CD4-positive, alpha-beta T cell (primary cell): Measurements from ENCODE around the gene KIAA1671. TPM values are rescaled to one million over a fixed set of nuclear protein-coding genes. Genes with fewer than 3 reads are reported as not detected.

ENCODE experiments used
- ATAC-seq: fragments of 200-7000 bp; cut with Tn5 transposase; one replicate; pipeline ENCODE4 v1.10.0; 2022; ENCODE audit warnings: mild to moderate bottlenecking; ENCODE audit not compliant: poor library complexity
- CTCF ChIA-PET: fragments of 350-600 bp; sonication (Branson Sonifier 250); formaldehyde crosslinking; loops from one replicate; lab custom pipeline; 2021; ENCODE audit warnings: antibody characterized with exemption, inconsistent platforms; lab: Charles Lee
- POLR2A ChIA-PET: fragments of 350-600 bp; sonication (Branson Sonifier 250); formaldehyde crosslinking; loops from one replicate; lab custom pipeline; 2021; ENCODE audit warnings: antibody characterized with exemption, inconsistent platforms; lab: Charles Lee
- DNase-seq, 14 experiments: peaks; one replicate each; pipeline ENCODE4 v3.0.0-alpha.2; 2013 to 2020; ENCODE audit warnings: mixed read lengths in 2 of 14
- H3K27ac ChIP-seq, 2 donors: one replicate each; pipeline versions ENCODE4 v1.5.1 to v1.7.0; 2013; ENCODE audit warnings: low read length in 2 of 2, low read depth in 1 of 2, mild to moderate bottlenecking in 1 of 2
- H3K27me3 ChIP-seq, 2 experiments: 1 replicate in 1 of 2; 2 replicates in 1 of 2; pipeline versions ENCODE4 v1.6.1 to v1.7.0; 2013; ENCODE audit warnings: low read length in 2 of 2, control low read depth in 1 of 2, mild to moderate bottlenecking in 1 of 2, moderate library complexity in 1 of 2; ENCODE audit not compliant: insufficient read depth in 2 of 2, control insufficient read depth in 1 of 2
- H3K36me3 ChIP-seq: one replicate; pipeline ENCODE4 v1.6.1; 2013; ENCODE audit warnings: low read length, control low read depth; ENCODE audit not compliant: insufficient read depth
- H3K4me1 ChIP-seq: one replicate; pipeline ENCODE4 v1.6.1; 2013; ENCODE audit warnings: low read length, control low read depth; ENCODE audit not compliant: insufficient read depth
- H3K4me3 ChIP-seq: one replicate; pipeline ENCODE4 v1.5.1; 2013; ENCODE audit warnings: mild to moderate bottlenecking, low read length, moderate library complexity
- H3K9me3 ChIP-seq, 2 experiments: 1 replicate in 1 of 2; 2 replicates in 1 of 2; pipeline versions ENCODE4 v1.6.1 to v1.7.0; 2013; ENCODE audit warnings: low read length in 2 of 2, mild to moderate bottlenecking in 2 of 2, control low read depth in 1 of 2, moderate library complexity in 1 of 2; ENCODE audit not compliant: control insufficient read depth in 1 of 2, insufficient read depth in 1 of 2
- H3K27ac Mint-ChIP-seq: one replicate; pipeline ENCODE4 v1.8.0; 2020; ENCODE audit warnings: mixed read lengths
- H3K27me3 Mint-ChIP-seq: one replicate; pipeline ENCODE4 v1.8.0; 2021; ENCODE audit warnings: mixed read lengths
- H3K36me3 Mint-ChIP-seq: one replicate; pipeline ENCODE4 v1.8.0; 2021; ENCODE audit warnings: low read depth, mixed read lengths
- H3K4me1 Mint-ChIP-seq: one replicate; pipeline ENCODE4 v1.8.0; 2021; ENCODE audit warnings: low read depth, mixed read lengths
- H3K4me3 Mint-ChIP-seq: one replicate; pipeline ENCODE4 v1.8.0; 2020; ENCODE audit warnings: mild to moderate bottlenecking, mixed read lengths
- H3K9me3 Mint-ChIP-seq: one replicate; pipeline ENCODE4 v1.8.0; 2020; ENCODE audit warnings: mixed read lengths
- intact Hi-C, 2 experiments: fragments of 100-400 bp; cut with DNase I in 1 of 2; cut with micrococcal nuclease in 1 of 2; formaldehyde crosslinking; loops; one replicate each; pipeline versions ENCODE4 v1.15.1 to v1.9.0; 2023 to 2025; cut with DNase I, micrococcal nuclease
- total RNA-seq, 174 experiments: library from RNA in 2 of 174; stranded (reverse) in 2 of 174; gene quantifications; one replicate each; pipeline ENCODE4 v1.2.3 and lab custom pipeline; 2021 to 2026
- TF ChIP-seq, protein P1 (sequence below): fragments of 200-600 bp; IDR thresholded peaks from one replicate; pipeline ENCODE4 v1.8.0; 2022; ENCODE audit warnings: antibody characterized with exemption, mild to moderate bottlenecking

KIAA1671 gene
- total RNA-seq, 2 experiments from 2014 or later: 2.6 to 2.9 TPM

DNA sequence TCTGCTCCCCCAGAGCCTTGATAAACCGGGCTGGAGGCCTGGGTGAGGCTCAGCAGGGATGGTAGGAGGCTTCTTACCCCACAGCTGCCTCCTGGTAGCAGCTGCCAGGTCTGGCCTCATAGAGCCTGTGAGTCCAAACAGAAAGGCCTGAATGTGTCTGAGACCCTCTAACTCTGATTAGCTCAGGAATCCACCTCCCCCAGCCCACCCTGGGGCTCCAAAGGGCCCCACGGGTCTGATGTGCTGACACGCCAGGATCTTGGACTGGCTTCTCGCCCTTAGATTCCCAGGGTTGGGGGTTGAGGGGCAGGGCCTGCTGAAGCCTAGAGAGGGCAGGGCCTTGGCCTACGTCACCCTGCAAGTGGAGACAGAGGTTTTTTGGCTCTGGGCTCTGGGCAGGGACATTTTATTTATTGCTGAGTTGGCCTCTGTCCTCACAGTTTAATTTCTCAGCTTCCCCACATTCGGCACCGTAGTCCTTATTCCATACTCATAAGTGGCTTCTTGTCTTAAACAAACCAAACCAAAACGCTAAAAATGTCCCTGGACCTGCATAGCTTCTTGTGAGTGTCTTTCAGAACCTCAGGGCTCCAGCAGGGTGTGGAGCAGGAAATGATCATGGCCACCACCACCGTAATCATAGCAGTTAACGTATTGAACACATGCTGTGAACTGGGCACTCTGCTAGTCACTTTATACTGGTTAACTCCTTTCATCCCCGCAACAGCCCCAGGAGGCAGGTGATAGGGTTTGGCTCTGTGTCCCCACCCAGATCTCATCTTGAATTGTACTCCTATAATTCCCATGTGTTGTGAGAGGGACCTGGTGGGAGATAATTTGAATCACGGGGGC is 25.1 kb downstream of the KIAA1671 start:
- no peak overlapping the region for H3K27ac ChIP-seq
- POLR2A ChIA-PET: no interaction called here
- CTCF ChIA-PET: no interaction called here

DNA sequence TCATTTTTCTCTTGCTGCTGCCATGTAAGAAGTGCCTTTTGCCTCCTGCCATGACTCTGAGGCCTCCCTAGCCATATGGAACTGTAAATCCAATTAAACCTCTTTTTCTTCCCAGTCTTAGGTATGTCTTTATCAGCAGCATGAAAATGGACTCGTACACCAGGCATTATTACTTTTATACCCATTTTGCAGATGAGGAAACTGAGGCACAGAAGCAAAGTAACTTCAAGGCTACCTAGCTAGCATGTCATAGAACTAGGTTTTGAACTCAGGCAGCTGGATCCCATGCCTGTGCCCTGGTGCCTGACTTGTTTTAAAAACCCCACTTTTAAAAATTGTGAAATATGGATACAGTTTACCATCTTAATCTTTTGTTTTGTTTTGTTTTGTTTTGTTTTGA is 25.8 kb downstream of the KIAA1671 start:
- no peak overlapping the region for H3K4me3 ChIP-seq
- no peaks in the 10 kb centered on the region for H3K36me3 ChIP-seq
- H3K27me3 Mint-ChIP-seq: no peaks in the 10 kb centered on the region
- intact Hi-C loops: no loop called here
- no peaks in the 10 kb centered on the region for H3K9me3 Mint-ChIP-seq
- H3K4me3 Mint-ChIP-seq: no peak overlapping the region
- H3K27me3 ChIP-seq: no peaks in the 10 kb centered on the region
- no peaks in the 10 kb centered on the region for H3K9me3 ChIP-seq
- ChIA-PET POLR2A (no interaction called here), CTCF (no interaction called here)
- TF ChIP-seq, protein P1, sequence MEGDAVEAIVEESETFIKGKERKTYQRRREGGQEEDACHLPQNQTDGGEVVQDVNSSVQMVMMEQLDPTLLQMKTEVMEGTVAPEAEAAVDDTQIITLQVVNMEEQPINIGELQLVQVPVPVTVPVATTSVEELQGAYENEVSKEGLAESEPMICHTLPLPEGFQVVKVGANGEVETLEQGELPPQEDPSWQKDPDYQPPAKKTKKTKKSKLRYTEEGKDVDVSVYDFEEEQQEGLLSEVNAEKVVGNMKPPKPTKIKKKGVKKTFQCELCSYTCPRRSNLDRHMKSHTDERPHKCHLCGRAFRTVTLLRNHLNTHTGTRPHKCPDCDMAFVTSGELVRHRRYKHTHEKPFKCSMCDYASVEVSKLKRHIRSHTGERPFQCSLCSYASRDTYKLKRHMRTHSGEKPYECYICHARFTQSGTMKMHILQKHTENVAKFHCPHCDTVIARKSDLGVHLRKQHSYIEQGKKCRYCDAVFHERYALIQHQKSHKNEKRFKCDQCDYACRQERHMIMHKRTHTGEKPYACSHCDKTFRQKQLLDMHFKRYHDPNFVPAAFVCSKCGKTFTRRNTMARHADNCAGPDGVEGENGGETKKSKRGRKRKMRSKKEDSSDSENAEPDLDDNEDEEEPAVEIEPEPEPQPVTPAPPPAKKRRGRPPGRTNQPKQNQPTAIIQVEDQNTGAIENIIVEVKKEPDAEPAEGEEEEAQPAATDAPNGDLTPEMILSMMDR: no peak
- H3K27ac Mint-ChIP-seq: no peak overlapping the region
- no peaks in the 10 kb centered on the region for H3K36me3 Mint-ChIP-seq
- H3K4me1 ChIP-seq: no peaks in the 10 kb centered on the region
- no peak overlapping the region for H3K27ac ChIP-seq
- no peaks in the 10 kb centered on the region for H3K4me1 Mint-ChIP-seq
- ATAC-seq (no peak), DNase-seq (no peak)

More for the DNA sequence above, 25.1 kb downstream of the KIAA1671 start:
- Histone ChIP-seq H3K4me1 (no peaks in the 10 kb centered on the region), H3K9me3 (no peaks in the 10 kb centered on the region), H3K36me3 (no peaks in the 10 kb centered on the region), H3K4me3 (no peak overlapping the region), H3K27me3 (no peaks in the 10 kb centered on the region)
- DNase-seq: no peak
- Mint-ChIP-seq H3K27ac (no peak overlapping the region), H3K4me3 (no peak overlapping the region), H3K27me3 (no peaks in the 10 kb centered on the region), H3K9me3 (no peaks in the 10 kb centered on the region), H3K4me1 (no peaks in the 10 kb centered on the region), H3K36me3 (no peaks in the 10 kb centered on the region)
- intact Hi-C loops: no loop called here
- no peak for ATAC-seq
- TF ChIP-seq, protein P1: no peak

DNA sequence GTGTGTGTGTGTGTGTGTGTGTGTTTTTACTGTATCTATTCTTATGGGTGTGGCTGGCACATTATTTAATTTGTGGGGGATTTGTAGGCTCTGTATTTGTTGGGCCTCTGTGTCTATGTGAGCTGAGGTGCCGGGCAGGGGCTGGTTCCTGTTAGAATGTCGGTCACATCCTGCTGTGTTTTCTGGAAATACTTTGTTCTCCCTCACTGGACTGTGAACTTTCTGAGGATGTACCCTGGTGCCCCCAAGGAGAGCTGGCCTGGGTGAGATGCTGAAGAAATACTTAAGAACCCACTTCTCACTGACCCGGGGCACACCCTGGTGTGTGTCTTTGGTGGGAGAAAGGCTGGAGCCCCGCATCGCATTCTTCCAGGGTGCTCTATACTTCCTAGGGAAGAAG is 28.6 kb downstream of the KIAA1671 start:
- Histone ChIP-seq H3K9me3 (peaks cover 0 to 3% of the 10 kb centered on the region in 2 experiments), H3K4me3 (no peak overlapping the region), H3K27ac (no peak overlapping the region), H3K4me1 (peaks cover 6% of the 10 kb centered on the region), H3K36me3 (no peaks in the 10 kb centered on the region), H3K27me3 (peaks cover 0 to 3% of the 10 kb centered on the region in 2 experiments)
- DNase-seq (no peak), ATAC-seq (no peak)
- TF ChIP-seq, protein P1: no peak
- Mint-ChIP-seq H3K36me3 (no peaks in the 10 kb centered on the region), H3K4me1 (no peaks in the 10 kb centered on the region), H3K27ac (no peak overlapping the region), H3K27me3 (peaks cover 6% of the 10 kb centered on the region), H3K9me3 (no peaks in the 10 kb centered on the region), H3K4me3 (no peak overlapping the region)
- intact Hi-C loops: no loop called here
- ChIA-PET CTCF (no interaction called here), POLR2A (no interaction called here)
